Stomach (tissue), 4 donors: ENCODE results near the gene GATAD1.

Experiments used
- EP300 ChIP-seq: sonication (generic); formaldehyde crosslinking; IDR thresholded peaks from one replicate; pipeline ENCODE4 v1.6.1; 2017; ENCODE audit warnings: antibody characterized with exemption
- POLR2A ChIP-seq, 4 donors: fragments of 450-650 bp; IDR thresholded peaks; one replicate each; pipeline ENCODE4 v1.6.1; 2016; ENCODE audit warnings: antibody characterized with exemption in 4 of 4, control low read depth in 2 of 4, mild to moderate bottlenecking in 1 of 4, moderate library complexity in 1 of 4
- TF ChIP-seq, protein P1 (sequence below), 7 experiments: fragments of 450-650 bp in 4 of 7; fragments of 200-600 bp in 3 of 7; sonication (generic) in 3 of 7; IDR thresholded peaks; one replicate each; pipeline ENCODE4 v1.5.1; 2016 to 2019; ENCODE audit warnings: antibody characterized with exemption in 7 of 7, control low read depth in 2 of 7, mild to moderate bottlenecking in 1 of 7

DNA sequence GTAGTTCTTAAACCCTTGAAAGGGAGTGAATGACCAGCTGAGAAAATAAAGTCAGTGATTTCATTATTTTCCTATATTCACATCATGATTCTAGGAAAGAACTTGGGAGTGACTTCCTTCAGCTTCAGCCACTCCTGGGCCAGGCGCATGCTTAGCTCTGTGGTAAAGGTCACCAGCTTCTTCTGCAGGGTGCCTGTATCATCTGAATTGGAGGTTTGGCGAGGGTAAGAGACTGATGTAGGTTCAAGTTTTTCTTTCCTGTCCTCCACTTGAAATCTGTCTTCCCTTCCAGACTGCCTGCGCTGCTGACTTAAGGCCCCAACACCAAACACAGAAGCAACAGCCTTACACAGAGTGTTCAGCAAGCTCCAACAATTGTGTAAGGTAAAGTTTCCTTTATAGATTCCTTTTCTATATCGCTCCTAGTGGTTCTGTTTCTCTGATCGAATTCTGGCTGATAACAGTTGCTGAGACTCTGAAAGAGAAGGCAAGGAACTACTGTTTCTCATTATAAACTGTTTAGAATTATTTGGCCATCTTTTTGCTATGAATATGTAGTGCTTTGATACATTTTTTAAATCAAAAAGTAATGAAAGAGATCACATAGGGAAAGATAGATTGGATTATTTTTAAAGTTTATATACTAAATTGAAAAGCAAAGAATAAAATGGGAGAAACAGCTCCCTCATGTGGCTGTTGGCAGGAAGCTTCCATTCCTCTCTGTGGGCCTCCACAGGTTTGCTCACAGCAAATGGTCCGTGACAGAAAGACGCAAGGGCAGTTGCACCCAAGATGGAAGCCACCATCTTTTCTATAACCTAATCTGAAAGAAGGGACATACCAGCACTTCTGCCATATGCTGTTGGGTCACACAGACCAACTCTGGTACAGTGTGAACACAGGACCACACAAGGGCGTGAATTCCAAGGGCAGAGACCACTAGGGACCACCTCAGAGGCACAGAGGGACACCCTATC lies 14.0 kb downstream of the GATAD1 start:
- no peak for TF ChIP-seq EP300
- TF ChIP-seq, protein P1, sequence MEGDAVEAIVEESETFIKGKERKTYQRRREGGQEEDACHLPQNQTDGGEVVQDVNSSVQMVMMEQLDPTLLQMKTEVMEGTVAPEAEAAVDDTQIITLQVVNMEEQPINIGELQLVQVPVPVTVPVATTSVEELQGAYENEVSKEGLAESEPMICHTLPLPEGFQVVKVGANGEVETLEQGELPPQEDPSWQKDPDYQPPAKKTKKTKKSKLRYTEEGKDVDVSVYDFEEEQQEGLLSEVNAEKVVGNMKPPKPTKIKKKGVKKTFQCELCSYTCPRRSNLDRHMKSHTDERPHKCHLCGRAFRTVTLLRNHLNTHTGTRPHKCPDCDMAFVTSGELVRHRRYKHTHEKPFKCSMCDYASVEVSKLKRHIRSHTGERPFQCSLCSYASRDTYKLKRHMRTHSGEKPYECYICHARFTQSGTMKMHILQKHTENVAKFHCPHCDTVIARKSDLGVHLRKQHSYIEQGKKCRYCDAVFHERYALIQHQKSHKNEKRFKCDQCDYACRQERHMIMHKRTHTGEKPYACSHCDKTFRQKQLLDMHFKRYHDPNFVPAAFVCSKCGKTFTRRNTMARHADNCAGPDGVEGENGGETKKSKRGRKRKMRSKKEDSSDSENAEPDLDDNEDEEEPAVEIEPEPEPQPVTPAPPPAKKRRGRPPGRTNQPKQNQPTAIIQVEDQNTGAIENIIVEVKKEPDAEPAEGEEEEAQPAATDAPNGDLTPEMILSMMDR (IDR thresholded peaks at IDR 0.05): peak in 5 of 7 experiments; percentile 45 to 56 (median 55)
- TF ChIP-seq POLR2A (IDR thresholded peaks at IDR 0.05): no peak
